ENCODE results near the gene FXYD5.
"Not testable (repeated sequence)": the region's sequence is repeated elsewhere in the genome, so short reads cannot be mapped to it uniquely, and the experiment has no call there.

Gene FXYD5

DNA sequence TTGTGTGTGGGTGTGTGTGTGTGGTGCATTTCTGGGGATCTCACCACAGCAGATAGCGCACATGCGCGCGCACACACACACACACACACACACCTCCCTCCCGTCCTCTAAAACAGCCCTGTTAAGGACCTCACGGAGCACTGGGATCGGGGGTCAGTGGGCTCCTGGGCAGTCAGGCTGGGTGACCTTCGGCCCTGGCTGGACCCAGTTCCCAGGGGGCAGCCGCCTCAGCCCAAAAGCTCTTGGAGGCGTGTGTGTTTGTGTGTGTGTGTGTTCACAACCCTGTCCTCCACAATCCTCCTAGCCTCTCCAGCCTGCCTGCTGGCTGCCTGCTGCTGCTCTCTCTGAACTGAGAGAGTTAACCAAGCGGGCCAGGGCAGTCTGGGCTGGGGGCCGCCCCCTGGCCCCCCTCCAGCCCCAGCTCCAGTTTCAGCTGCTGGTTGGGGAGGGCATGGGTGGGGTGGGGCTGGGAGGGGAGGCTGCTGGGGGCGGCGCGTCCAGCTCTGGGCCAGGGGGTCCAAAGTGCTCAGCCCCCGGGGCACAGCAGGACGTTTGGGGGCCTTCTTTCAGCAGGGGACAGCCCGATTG lies 16.1 kb upstream of the FXYD5 start, which contains the start of gene FXYD1:
Gene FXYD1, plus strand, starts transcription at position 520 of the 588 bp plus-strand sequence. CDS start 1,256 bp downstream, outside the sequence.
- peak; percentile 89 for DNase-seq (ENCODE audit: low spot score)

DNA sequence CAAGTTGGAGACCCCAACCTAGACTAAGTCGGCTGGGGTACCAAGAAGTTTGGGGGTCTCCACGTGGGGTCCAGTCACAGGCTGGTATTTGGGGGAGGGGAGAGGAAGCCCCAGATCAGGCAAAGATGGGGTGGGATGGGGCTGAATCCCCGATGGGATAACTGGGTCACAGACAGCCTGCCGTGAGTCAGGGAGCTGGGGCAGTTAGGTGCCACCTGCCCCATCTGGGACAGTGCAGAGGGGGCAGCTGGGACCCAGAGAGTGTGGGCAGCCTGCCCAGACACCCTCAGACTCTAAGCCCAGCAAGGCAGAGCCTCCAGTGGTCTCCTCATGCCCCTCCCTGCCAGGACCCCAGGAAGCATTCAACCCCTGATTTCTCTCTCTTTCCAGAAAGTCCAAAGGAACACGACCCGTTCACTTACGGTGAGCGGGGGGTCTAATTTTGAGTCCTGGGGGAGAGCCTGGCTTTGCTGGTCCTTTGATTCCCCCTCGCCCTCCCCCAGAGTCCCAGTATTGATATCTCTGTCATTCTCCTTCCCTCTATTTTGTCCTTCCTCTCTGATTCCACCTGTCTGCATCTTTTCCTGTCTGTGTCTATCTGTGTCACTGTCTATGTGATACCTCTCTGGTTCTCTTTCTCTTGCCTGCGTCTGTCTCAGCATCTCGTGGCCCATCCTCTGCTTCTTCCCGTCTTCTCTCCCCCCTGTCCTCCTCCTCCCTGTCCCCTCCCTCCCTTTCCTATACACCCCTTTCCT lies 14.2 kb upstream of the FXYD5 start:
- DNase-seq (ENCODE audit: low spot score), result no peak

DNA sequence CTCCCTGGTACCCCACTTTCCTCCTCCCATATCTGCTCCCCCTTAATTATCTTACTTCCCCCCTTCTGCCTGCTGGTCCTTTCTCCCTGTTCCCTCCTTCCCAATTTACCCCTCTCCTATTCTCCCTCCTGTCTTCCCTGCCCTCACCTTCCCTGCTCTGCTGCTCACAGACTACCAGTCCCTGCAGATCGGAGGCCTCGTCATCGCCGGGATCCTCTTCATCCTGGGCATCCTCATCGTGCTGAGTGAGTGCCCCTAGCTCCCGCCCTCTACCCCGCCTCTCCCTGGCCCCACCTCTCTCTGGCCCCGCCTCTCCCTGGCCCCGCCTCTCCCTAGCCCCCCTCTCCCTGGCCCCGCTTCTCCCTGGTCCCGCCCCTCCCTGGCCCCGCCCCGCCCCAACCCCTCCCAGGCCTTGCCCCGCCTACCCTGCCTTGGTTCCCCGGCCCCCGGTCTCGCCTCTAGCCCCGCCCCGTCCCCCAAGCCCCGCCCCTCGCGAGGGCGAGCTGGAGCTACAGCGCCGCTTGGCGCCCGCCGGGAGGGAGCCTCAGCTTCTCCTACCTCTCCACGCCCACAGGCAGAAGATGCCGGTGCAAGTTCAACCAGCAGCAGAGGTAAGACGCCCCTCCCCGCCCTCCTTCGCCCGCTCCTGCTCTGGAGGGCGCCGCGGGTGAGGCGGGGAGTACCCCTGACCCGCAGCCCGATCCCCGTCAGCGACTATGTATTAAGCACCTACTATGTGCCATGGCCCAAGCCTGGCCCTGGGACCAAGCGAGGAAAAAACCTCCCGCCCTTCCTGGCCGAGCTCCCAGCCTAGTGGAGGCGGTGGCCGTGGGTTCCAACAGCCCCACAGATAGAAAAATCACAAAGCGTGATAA lies 13.3 kb upstream of the FXYD5 start:
- peak; percentile 91 for DNase-seq (ENCODE audit: low spot score)

DNA sequence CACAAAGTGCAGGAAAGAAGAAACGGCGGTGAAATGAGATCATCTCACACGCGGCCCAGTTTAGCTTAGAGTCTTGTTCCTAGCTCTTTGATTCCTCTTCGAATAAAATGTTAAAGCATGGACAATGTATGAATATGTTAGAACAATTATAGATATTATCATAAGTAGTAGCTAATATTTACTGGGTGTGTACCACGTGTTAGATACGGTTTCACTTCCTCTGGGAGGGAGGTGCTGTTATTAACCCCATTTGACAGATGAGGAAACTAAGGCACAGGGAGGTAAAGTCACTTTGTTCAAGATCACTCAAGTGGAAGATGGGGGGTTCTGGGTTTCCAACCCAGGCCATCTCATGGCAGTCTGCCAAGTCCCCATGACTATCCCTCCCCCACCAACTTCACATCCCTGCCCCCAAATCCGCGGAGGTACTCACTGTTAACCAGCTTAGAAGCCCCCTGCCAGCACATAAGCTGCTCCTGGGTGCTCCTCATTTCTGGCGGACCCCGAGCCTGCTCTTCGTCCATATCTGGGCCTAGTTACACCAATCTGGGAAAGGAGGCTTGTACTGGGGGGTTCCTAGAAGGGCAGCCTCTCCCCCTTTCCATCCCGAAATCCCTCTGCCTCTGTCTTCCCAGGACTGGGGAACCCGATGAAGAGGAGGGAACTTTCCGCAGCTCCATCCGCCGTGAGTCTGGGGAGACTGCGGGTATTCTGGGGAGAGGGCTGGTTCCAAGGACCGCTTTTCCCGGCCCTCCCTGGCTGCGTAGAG lies 12.5 kb upstream of the FXYD5 start:
- DNase-seq (ENCODE audit: low spot score), result no peak

DNA sequence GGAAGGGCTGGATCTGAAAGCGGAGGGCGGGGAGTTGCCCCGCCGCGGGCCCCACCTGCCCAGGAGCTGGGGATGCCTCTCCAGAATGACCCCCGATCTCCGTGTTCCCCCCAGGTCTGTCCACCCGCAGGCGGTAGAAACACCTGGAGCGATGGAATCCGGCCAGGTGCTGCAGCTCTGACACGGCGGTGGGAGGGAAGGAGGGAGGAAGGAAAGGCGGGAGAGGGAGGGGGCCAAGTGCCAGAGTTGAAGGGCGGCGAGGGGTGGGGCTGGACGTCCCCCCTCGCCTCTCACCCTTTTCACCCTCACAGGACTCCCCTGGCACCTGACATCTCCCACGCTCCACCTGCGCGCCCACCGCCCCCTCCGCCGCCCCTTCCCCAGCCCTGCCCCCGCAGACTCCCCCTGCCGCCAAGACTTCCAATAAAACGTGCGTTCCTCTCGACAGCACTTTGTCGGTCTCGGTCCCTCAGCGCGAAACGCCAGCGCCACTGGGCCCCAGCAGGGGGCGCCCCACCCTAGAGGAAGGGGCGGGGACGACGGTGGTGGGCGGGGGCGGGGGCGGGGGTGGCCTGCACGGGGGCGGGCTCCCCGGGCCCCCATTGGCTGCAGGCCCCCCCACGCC lies 11.8 kb upstream of the FXYD5 start:
- no peak for DNase-seq (ENCODE audit: low spot score)

DNA sequence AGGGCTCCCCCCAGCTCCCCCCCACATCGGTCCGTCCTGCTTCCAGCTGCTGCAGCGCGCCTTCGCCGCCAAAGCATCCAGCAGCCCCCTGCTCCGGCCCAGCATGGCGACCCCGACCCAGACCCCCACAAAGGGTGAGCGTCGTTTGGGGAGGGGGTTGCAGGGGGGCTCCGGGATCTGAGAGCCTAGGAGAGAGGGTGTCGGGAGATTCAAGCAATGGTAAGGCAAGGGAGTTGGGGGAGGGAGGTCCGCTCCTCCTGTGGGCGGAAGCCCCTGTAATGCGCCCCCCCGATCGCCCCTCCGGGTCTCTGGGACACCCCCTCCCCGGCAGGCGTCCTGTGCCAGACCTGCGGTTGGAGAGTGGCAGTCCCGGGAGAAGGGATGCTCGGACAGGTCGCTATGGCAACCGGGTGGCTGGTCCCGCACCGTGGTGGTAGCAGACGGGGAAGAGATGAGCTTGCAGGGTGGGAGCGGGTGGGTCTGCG lies 11.3 kb upstream of the FXYD5 start, which contains the start of gene FXYD7:
Gene FXYD7, plus strand, starts transcription at position 25 of the 485 bp plus-strand sequence. Its CDS starts 79 bp downstream, at position 104.
- no peak for DNase-seq (ENCODE audit: low spot score)

DNA sequence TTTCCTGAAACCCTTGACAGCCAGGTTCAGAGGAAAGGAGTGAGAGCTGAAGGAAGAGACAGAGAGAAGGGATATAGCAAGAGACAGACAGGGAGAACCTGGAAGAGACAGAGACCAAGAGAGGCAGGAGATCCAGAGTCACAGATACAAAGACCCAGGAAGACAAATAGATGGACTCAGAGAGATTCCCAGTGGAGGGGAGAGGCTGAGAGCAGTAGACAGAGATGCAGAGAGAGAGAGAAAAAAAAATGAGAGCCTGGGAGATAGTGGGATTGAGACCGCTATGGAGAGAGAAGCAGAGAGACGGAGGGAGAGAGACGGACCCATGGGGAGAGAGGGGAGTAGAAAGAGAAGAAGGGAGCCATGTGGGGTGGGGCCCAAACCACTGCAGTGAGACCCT lies 10.7 kb upstream of the FXYD5 start:
- no peak for DNase-seq (ENCODE audit: low spot score)

DNA sequence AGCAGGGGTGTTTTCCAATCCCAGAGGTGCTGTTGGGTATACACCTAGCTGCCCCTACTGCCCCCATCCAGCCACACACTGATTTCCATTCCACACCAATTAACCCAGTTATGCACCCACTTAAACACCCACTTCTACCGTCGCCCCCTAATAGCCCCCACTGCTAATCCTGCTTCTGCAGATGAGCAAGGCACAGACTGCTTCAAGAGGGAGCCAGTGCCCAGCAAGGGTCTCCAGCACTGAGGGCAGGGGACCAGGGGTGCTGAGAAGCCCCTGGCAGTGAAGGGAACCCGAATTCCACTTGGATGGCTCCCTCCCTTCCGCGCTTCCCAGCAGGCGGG lies 10.3 kb upstream of the FXYD5 start:
- DNase-seq (ENCODE audit: low spot score), result no peak

DNA sequence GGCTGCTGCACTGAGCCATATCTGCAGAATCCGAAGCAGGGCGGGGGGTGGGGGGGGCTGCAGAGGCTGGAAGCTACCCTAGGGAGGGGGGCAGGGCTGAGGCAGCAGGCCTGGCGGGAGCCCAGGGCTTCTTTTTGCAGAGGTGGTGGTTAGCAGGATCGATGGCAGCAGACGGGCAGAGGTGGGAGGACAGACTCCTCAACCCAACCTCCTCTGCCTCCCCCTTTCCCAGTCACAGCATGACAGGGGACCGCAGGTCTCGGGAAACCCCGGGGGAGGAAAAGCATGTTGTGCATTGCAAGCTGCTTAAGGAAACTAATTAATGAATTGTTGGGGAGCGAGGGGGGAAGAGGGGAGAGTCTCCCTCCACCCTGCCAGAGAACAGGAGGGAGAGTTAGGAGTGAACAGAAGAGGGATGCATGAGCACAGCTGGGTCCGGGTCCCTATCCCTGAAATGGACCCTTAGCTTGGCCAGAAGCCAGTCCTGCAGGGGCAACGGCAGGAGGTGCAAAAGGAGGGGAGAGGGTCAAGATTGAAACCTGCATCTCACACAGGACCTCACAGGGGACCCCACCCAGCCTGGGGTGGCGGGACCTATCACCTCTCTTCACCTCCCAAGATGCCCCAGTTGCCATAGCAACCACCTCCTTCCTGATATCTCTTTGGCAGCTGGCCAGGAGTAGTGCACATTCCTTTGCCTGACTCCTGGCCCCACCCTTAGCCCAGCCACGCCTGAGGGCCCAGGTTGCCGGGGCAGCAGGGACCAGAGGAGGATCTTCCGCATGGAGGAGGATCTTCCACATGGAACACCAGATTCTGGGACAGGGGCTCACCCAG lies 9.7 kb upstream of the FXYD5 start:
- DNase-seq (ENCODE audit: low spot score), result no peak

DNA sequence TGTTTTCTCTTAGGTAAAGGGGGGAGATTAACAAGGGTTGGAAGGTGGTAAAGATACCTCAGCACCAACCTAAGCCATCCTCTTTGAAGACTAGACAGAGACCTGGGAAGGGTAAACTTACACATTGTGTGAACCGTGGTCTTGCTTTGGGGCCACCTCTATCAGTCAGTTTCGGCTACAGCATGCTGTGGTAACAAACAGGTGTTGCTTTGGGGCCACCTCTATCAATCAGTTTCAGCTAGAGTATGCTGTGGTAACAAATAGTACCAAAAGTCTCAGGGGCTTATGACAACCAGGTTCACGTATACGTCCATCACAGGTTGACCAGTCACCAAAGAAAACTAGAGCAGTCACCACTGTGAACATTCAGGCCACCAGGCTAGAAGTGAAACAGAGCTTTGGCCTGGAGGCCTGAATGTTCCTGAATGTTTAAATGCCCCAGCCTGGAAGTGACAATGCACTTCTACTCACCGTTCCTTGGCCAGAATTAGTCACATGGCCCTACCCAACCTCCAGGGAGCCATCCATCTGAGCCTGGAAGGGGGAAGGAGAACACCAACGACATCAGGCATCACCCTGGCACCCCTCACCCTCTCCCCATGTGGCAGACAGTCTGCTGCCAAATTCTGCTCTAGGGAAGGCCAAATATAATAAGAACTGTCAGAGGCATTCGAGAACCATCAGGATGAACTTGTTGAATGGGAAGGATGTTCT lies 7.6 kb upstream of the FXYD5 start:
- no peak for DNase-seq (ENCODE audit: low spot score)

DNA sequence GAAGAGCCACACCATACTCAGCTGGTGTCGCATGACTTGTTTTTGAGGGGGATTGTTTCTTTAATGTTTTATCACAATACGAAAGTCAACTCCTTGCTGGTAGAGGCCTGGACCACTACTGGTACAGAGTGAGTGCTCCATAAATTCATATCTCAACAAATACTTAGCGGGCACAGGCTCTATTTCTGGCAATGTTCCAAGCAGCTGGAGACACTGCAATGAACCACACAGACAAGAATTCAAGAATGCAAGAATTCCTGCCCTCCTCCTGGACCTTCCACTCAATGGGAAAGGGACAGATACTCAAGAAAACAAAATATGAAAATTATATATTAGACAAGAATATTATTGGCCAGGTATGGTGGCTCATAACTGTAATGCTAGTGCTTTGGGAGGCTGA lies 5.1 kb upstream of the FXYD5 start:
- no peak for DNase-seq (ENCODE audit: low spot score)

DNA sequence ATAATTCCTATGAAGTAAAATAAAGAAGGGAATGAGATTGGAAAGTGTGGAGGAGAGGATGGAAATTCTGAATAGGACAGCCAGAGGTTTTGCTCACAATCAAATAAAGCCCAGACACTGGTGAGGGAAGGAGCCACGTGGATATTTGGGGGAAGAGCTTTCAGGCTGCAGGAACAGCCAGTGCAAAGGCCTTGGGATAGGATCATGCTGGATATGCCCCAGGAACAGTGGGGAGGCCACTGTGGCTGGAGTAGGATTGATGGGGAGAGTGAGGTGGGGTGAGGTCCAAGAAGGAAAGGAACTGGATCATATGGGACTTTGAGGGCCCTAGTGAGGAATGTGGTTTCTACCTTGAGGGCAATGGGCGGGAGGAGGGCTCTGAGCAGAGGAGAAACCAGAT lies 4.1 kb upstream of the FXYD5 start:
- DNase-seq (ENCODE audit: low spot score), result no peak

DNA sequence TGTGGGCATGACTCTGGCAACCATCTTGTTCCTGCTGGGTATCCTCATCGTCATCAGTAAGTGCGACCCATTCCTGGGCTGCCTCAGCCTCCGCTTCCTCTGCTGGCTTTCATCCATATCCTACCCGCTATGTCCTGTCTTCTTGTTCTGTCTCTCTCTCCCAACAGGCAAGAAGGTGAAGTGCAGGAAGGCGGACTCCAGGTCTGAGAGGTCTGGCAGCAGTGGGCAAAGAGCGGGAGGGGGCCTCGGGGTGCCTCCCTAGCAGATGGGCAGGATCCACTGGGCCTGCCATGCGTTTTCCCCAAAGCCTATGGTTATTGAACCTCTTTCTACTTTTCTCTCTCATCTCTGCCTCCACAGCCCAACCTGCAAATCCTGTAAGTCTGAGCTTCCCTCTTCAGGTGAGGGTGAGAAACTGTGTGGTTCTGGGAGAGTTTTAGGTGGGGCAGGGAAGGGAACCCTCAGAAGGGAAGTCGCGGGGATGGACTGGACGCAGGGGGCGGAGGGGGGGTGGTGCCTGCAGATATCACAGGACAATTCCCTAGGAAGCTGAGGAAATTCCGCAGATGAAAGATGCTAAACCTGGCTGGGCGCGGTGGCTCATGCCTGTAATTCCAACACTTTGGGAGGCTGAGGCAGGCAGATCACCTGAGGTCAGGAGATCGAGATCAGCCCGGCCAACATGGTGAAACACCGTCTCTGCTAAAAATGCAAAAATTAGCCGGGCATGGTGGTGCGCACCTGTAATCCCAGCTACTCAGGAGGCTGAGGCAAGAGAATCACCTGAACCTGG lies 3.1 kb upstream of the FXYD5 start:
- DNase-seq (ENCODE audit: low spot score), result no peak

DNA sequence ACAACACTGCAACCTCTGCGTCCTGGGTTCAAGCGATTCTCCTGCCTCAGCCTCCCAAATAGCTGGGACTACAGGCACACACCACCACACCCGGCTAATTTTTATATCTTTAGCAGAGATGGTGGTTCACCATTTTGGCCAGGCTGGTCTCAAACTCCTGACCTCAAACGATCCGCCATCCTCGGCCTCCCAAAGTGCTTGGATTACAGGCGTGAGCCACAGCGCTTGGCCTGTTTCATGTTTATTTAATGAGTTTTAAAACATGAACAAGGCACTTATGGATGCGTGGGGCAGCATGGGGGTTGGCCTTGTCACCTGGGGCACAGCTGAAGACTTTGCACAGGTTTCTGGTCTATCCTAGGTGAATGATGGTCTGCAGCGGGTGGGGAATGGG lies 1.4 kb upstream of the FXYD5 start:
- DNase-seq (ENCODE audit: low spot score), result not testable (repeated sequence)

DNA sequence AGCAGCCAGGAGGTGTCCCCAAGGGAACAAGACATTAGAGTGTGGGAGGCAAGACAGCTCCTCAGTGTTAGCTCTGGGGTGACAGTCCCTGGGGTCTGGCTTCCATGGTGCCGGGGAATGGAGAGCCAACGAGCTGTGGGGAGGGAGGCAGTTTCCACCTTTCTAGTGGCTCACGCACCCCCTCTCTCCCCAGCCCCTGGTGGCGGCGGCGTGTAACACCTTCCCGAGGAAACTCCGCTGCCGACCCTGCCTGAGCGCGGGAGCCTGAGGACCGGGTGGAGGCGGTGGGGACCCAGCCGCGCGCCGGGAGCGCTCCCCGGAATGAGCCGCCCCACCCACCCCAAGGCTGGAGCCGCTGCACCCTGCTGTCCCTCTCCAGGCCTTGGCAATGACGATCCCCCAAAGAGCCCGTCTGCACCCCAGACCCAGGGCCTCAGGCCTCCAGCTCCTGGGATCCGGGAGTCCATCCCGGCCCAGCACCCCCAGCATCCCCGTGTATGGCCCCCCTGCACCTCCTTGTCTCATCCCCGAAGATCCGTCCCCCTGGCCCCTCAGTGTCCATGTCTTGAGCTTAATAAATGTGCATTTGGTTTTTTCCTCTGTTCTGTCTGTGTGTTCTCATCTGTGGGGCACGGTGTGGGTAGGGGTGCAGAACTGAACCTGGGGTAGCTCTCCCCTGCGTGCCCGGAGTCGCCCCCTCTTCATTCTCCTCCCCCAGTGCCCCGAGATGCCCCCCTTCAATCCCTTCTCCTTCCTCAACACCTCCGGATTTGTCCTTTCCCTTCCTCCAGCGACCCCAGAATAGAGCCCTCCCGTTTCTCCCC lies 622 bp upstream of the FXYD5 start:
- DNase-seq (ENCODE audit: low spot score), result no peak

DNA sequence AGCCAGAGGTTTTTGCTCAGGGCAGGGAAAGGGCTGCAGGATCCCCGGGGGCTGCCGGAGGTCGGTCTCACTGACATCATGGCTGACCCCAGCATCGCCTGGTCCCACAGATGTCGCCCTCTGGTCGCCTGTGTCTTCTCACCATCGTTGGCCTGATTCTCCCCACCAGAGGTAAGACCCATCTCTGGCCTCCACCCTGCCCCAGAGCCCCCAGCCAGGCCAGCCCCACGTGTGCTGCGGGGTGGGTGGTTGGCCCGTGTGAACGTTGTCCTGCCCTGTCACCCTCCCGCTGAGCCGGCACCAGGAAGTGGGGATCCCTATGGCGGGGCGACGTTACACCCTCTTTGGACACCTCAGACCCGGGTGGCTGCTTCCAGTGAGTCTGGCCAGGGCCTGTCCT lies 906 bp downstream of the FXYD5 start:
- no peak for DNase-seq (ENCODE audit: low spot score)

DNA sequence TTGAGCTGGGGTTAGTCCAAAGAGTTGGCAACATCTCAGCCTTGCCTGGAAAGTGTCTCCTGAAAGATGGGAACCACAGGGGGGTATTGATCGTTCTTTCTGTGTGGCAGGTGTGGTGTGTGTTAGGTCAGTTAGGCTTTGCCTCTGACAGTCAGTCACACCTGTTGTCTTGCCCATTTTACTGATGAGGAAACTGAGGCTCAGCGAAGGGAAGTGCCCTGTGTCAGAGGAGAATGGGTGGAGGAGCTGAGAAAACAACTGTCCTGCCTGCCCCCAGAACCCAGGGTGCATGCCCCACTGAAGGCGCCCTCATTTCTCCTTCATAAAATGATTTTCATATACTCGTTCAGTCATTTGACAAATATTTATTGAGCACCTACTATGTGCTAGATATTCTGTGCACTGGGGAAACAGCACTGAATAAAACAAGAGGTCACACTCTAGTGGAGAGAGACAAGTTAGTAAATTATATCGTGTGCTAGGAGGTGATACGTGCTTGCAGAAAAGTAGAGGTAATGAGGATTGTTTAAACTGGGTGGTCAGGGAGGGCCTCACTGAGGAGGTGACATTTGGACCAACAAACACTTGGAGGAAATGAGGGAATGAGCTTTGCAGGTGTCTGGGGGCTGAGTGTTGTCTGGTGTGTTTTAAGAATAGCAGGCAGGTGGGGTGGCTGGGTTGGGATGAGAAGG lies 1.6 kb downstream of the FXYD5 start:
- DNase-seq (ENCODE audit: low spot score), result no peak

DNA sequence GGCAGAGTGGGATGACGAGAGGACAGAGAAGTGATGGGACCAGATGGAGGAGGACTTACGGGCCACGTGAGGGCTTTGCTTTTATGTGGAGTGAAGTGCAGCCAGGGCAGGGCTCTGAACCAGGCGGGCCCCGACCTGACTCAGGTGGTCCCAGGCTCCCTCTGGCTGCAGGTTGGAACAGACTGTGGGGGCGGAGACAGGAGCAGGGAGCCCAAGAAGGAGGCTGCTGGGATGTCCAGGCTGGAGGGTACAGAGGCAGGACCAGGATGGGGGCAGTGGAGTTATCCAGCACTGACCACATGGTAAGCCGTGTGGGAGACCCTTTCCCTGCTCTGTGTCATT lies 2.1 kb downstream of the FXYD5 start:
- no peak for DNase-seq (ENCODE audit: low spot score)
